NCI-H1417 (cell line): ENCODE measurements around the gene GALNS.

ENCODE experiments used
- DNase-seq, 3 experiments: peaks; one replicate each; lab custom pipeline; 2025; lab: John Stamatoyannopoulos, UW

GALNS gene

DNA sequence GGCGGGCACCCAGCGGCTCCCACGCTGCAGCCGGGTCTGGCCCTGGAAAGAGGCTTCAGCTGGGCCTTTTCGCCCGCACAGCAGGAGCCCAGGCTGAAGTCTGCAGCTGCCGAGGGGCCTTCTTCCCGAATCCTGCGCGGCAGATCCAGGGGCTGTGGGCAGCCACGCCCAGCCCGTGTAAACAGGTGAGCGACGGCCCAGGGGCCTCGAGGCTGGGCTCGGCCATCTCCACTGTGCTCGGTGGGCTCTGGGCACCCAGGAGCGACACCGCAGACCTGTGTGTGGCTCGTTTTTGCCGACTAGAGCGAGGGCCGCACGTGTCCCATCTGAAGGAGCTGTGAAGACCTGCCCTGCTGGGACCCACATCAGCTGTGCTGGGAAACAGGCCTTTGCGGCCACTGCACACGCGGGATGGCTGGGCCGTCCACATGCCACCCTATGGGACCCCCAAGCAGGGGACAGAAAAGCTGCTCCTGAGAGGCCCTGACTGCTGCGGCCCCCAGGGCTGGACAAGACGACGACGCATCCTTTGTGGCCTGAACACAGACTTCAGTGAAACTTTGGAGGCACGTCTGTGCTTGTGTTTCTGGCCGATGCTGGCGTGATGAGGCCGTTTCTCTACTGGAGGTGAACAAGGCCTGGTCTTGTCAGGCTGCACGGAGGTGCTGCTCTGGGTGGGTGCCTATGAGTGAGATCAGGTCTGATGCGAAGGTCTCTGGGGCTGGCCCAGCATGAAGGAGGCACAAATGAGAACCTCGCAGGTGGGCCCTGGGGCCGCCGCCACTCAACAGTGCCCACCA lies 39.8 kb downstream of the GALNS start:
- DNase-seq: no peak

DNA sequence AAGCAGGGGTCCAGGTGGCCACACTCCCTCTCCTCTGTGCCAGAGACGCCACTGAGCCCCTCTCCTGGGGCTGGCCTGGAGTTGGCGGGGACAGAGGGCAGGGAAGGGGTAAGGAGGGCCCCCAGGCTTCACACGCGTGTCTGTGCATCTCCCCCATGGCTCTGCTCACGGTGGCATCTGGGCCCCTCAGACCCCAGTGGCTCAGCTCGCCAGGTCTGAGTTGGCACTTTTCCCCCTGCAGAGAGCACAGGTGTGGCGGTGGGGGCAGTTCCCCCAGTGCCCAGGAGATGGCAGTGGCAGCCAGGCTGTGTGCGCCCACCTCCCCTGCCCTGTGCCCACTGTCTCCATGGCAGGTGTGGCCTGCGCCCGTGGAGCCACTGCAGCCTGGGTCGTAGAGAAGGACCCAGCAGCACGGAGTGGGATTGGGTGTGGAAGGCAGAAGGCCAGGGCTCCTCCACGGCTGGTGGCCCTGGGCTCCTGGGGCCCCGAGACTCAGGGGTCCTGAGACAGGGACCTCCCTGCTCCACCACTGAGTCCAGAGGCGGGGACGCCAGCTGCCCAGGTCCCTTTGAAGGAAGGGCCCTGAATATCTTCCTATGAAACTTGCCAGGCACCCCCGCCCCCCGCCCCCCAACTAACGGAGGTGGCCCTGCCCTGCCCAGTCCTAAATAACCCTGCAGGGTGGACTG lies 40.7 kb downstream of the GALNS start:
- peak; percentile 34 to 73 (median 58) for DNase-seq

DNA sequence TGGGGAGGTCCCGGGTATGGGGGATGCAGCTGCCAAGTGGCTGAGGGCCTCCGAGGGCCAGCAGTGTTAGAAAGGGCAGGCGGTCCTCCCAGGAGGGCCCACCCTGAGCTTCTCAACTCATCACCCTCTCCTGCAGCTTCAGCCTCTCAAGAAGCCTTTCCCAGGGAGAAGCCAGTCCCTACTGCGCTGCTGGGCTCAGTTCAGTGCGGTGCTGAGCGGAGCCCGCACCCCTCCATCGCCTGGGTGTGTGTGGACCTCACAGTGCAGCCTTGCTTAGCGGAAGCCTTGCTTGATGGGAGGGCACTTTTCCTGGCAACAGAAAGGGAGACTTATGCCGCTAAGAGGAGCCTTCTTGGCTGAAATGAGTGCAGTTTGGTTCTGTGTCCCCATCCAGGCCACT lies 41.5 kb downstream of the GALNS start:
- no peak for DNase-seq

DNA sequence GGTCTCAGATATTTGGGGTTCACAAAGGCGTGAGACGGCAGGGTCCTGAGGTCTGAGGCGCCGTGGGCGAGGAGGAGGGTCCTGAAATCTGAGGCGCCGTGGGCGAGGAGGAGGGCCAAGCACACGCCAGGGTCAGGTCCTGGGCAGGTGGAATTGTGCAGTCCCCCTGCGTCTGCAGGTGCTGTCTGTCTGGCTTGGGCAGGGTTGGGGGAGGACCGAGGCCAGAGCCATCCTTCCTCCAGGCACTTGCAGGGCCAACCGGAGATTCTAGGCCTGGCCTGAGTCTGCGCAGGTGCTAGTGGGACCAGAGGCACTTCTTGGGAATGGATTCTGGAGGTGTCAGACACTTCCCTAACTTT lies 42.6 kb downstream of the GALNS start:
- DNase-seq: no peak

DNA sequence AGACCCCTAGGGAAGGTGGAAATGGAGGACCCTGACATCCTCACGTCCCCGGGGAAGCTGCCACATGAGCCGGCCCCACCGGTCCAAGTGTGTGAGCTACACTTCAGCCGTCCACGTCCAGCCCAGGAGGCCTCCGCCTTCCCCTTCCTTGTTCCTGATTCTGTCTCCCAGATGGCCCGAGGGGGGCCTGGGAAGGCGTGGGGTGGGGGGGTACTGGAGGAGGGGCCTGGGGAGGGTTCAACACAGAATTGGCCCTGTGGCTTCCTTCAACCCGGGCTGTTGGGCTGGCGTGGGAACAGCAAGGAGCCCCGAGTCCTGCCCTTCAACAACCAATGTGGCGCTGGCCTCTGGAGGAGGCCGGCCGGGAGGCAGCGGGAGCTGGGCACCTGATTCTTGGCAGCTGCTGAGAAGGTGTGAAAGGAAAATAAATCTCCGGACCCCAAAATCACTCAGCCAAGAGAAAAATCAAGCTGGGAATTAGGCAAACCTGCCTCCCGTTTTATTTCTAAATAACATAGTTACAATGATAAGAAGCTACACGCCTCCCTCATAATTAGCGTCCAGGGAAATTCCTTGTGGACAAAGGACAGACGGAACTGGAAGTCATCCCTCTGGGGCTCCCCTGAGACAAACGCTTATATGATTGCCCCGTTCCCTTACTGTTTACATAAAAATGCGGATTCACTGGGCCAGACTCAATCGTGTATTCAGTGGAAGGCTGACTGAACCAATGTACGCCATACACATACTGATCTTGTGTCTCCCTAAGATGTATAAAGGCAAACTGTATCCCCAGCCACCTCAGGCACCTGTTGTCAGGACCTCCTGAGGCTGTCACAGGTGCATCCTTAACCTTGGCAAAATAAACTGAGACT lies 43.2 kb downstream of the GALNS start:
- DNase-seq: no peak

DNA sequence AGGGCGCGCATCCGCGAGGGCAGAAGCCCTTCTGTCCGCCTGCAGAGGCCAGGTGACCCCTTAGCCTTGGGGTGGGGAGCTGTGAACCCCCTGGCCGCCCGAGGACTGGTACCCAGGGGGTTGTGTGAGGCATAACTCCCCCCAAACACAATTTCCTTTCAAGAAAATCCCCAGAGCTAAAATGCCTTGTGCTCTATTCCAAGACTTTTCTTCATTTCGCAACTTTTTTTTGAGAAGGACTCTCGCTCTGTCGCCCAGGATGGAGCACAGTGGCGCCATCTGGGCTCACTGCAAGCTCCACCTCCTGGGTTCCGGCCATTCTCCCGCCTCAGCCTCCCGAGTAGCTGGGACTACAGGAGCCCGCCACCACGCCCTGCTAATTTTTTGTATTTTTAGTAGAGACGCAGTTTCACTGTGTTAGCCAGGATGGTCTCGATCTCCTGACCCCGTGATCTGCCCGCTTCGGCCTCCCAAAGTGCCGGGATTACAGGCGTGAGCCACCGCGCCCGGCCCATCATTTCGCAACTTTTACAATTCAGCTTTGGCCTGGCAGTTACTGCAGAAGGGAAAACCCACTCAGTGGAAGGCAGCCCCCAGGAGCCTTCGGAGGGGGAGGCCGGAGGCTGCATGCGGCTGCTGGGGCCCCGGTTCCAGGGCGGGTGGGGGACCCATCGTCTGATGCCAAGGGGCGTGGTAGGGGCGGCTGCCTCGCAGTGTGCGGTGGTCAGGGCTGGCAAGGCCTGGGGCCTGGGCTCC lies 44.1 kb downstream of the GALNS start:
- peak in 1 of 3 experiments; percentile 72 for DNase-seq

DNA sequence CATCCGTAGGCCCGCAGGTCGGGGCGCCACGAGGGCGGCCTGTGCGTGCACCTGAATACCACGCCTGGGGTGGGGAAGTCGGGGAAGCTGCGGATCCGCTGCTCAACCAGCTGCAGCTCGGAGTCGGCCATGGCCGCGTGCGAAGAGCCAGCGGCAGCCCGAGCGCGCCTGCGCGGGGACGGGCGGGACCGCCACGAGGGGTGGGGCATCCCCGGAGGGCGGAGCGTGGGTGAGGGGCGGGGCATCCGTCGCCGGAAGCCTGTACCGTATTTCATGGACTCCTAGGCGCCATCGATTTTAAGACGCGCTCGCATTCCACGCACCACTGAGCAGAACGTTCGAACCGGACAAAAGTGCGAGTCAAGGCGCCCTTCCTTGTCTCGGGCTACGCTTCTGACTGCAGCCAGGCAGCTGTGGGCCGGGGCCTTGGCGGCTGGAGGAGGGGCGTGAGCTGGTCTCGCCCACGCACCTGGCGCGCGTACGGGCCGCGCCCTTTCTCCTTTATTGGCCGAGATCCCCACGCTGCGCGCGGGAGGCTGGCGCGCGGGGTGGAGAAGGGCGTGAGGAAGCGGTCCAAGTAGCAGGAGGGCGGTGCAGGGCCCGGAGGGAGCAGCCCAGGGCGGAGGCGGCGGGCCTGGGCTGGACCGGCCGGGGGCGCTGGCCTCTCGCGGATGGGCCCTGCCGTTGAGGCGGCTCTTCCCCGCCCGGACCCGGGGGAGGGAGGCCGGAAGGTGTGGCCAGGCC lies 44.8 kb downstream of the GALNS start, which contains the start of gene APRT:
TSS of gene APRT (minus strand) at position 160 of the 744 bp plus-strand sequence. CDS start at position 131, 29 bp downstream.
- DNase-seq: peak; percentile 85 to 92 (median 88)

DNA sequence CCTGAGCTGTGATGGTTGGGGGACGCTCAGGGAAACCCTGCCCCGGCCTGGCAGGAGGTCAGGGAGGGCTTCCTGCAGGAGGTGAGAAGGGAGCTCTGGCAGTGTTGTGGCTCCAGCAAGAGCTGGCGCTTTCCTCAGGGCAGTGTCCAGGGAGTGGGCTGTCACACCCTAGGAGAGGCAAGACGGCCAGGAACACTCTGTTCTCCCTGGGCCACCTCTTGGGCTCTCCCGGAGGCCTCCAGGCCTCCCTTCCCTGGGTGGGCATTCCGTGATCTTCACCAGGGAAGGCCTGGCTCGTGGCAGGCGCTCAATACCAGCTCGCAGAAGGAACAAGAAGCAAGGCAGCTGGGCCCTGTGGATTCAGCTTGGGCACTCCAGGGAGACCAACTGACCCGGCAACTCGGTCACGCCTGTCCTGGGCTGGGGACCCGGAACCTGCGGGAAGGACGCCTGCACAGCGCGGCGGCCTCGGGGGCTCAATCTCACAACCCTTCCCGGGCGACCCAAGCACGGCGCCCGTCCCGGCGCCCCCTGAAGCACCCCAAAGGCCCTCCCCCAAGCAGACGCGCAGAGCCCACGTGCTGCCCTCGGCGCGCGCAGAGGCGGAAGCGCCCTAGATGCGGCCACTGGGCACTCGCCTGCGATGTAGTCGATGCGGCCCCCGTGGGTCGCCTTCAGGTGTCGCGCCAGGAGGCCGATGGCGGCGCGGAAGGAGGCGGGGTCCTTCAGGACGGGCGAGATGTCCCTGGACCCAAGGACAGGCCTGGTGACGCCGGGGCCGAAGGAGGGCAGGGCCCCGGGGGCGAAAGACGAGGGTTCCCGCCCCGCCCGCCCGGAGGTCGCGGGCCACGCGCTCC lies 45.6 kb downstream of the GALNS start:
- peak; percentile 43 to 89 (median 82) for DNase-seq

DNA sequence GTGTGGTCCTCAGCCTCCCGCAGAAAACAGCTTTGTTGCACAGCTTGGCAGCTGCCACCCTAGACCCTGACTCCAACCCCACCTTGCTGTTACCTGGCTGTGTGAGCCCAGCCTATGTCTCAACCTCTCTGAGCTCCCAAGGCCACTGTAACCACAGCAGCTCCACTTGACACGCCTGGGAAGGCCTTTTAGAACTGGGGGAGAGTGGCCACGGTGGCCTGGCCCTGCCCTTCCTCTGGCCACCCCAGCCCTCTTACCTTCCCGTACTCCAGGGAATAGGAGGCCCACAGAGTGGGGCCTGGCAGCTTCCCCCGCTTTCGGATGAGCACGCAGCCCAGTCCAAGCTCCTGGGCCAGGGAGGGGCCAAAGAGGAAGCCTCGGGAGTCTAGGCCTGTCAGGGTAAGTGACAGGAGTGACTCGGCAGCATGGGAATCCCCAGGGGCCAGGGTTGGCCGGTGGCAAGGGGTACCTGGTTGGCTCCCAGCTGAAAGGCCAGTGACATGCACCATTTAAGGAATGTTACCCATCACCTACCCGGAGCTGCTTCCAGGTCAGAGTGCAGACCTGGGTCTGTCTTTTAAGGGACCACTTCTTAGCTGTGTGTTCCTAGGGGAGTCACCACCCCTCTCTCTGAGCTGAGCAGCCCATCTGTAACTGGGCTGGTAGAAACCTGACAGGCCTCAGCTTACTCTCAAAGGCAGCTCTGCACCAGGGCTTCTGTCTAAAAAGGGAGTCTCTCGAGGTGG lies 46.4 kb downstream of the GALNS start:
- DNase-seq: peak in 1 of 3 experiments; percentile 39

DNA sequence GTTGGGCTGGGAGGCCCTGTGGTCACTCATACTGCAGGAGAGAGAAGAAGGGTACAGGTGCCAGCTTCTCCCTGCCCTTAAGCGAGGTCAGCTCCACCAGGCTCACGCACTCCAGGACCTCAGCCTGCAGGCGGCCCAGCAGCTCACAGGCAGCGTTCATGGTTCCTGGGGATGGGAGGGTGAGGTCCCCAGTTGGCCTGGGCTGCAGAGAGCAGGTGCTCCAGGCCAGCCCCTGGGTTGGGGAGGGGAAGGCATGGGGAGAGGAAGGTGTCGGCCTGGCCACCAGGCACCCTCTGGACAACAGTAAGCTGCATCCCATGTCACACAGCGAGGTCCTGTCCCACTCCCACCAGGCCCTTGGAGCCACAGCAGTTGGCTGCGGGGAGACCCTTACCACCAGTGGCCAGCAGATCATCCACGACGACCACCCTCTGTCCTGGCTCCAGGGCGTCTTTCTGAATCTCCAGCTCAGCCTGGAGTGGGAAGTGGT lies 47.0 kb downstream of the GALNS start:
- DNase-seq: peak in 2 of 3 experiments; percentile 12 to 49

DNA sequence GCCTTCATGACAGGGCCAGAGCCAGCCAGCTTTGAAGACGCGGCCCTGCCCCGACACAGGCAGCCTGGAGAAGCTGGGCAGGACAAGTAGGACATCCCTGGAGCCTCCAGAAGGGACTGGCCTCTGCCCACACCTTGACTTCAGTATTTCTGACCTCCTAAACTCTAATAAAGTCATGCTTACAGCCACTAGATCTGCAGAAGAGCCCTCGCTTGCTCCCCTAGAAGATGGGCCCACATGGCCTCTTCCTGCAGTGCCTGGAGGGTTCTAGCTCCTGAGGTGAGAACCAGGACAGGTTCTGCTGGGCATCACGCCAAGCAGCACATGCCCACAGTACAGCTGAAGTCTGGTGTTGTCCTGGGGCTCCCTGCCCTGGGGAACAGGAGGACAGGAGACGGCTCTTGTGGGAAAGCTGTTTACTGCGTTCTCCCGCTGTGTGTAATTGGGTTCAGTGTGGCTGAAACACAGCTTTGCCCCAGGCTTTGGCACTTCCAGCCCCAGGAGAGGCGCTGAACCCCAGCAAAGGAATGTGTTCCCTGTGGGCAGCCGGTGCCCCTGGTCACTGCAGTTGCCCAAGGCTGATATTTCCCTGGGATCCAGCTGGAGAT lies 47.6 kb downstream of the GALNS start:
- peak in 1 of 3 experiments; percentile 49 for DNase-seq

DNA sequence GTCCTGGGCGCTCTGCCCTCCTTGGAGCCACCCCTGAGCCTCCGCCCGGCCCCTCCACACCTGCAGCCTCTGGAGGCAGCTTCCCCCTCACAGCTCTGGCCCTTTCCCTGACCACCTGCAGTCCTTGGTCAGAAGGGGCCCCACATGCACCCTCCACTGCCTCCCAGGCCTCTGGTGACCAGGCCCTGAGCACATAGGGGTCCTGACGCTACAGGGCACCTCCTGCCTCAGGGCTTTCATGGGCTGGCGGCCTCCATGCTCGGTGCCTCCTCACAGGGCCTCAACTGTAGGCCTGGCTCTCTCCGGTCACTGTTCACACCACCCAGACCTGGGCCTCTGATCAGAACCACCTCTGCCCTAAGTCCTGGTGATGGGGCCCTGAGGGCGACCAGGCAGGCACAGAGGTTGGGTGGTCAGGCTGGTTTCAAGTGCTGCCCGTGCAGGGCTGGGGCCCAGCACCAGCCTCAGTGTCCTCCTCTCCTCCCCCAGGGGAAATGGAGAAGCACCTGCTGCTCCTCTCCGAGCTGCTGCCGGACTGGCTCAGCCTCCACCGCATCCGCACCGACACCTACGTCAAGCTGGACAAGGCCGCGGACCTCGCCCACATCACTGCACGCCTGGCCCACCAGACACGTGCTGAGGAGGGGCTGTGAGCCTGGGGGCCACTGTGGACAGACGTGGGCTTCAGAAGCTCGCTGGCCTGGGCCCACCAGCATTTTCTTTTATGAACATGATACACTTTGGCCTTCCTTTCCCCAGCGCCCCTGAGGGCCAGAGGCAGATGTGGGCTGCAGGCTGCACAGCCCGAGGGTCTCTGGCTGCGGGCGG lies 48.9 kb downstream of the GALNS start:
- no peak for DNase-seq

DNA sequence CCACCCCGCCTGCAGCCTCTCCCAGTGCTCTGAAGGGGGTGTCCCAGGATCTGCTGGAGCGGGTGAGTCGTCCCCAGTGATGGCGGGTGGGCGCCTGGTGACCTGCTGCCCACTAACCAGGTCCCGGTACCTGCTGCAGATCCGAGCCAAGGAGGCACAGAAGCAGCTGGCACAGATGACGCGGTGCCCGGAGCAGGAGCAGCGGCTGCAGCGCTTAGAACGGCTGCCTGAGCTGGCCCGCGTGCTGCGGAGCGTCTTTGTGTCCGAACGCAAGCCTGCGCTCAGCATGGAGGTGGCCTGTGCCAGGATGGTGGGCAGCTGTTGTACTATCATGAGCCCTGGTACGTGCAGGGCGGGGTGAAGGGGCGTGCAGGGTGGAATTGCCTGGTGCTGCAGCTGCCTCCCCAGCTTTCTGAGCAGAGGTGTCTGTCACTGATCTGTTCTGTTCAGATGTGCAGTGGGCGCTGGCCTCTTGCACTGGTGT lies 49.6 kb downstream of the GALNS start:
- no peak for DNase-seq

DNA sequence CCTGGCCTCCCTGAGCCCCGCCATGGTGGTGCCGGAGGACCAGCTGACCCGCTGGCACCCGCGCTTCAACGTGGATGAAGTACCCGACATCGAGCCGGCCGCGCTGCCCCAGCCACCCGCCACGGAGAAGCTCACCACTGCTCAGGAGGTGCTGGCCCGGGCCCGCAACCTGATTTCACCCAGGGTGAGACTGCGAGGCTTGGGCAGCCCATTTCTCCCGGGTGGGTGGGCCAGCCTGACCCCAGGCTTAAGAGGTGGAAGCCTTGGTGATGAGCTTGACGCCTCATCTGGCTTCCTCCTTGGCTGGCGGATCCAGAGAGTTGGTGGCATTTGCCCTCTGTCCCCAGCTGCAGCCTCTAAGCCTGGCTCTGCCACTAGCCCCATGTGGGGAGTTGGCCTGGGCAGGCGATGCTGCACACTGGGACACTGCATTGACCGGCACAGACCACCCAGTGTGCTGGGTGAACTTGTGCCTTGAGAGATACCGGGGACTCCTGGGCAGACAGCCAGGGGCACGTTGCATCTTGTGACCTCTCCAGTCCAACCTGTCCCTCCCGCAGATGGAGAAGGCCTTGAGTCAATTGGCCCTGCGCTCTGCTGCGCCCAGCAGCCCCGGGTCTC lies 50.1 kb downstream of the GALNS start:
- no peak for DNase-seq

DNA sequence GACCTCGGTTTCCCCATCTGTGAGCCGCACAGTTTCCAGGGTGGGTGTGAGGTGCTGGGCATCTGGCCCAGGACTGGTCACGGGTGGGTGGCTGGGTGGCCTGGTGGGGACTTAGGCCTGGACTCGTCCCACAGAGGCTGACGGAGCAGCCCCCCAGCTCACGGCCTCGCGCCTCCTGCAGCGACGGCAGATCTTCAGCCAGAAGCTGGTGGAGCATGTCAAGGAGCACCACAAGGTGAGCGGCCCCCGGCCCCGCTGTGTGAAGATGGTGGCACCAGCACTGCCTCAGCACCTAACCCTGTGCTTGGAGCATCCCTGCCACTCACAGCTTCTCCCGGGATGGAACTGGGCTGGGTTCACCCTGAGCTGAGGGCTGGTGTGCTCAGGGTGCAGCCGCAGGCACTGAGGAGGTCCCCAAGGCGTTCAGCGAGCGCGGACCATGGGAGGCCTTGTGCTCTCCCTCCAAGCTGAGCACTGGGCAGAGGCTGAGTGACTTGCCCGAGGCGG lies 50.8 kb downstream of the GALNS start:
- DNase-seq: no peak

DNA sequence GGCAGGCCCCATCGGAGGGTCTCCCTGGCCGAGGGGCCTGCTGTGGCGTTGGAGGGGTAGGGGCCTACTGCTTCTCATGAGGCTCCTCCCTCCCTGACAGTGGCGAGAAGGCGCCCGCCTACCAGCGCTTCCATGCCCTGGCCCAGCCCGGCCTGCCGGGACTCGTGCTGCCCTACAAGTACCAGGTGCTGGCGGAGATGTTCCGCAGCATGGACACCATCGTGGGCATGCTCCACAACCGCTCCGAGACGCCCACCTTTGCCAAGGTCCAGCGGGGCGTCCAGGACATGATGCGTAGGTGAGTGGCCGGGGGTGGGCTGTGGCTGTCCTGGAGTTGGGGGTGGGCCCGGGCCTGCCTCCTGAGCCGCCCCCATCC lies 51.4 kb downstream of the GALNS start:
- DNase-seq: no peak
